Stimulated activated CD8-positive, alpha-beta memory T cell treated with anti-CD3 and anti-CD28 coated beads, Interleukin-7, amount 100 ng/mL, for 24 hours (primary cell): Measurements from ENCODE around the gene TMEM244.
"Not testable (repeated sequence)": the region's sequence is repeated elsewhere in the genome, so short reads cannot be mapped to it uniquely, and the experiment has no call there.

Source experiments
- DNase-seq: peaks from one replicate; pipeline ENCODE4 v3.0.0-alpha.2; 2020; ENCODE audit warnings: low read depth

TMEM244 gene

DNA sequence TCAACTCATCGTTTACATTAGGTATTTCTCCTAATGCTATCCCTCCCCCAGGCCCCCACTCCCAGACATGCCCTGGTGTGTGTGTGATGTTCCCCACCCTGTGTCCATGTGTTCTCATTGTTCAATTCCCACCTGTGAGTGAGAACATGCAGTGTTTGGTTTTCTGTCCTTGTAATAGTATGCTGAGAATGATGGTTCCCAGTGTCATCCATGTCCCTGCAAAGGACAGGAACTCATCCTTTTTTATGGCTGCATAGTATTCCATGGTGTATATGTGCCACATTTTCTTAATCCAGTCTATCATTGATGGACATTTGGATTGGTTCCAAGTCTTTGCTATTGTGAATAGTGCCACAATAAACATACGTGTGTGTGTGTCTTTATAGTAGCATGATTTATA, 54.0 kb downstream of the TMEM244 start:
- not testable (repeated sequence) for DNase-seq

DNA sequence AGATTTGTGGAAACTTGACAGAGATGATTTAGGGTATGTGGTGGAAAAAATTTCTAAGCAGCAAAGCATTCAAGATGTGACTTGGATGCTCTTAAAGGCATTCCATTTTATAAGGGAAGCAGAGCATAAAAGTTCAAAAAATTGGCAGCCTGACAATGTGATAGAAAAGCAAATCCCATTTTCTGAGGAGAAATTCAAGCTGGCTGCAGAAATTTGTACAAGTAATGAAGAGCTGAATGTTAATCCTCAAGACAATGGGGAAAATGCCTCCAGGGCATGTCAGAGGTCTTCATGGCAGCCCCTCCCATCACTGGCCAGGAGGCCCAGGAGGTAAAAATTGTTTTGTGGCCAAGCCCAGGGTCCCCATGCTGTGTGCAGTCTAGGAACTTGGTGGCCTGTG, 58.2 kb downstream of the TMEM244 start:
- DNase-seq = not testable (repeated sequence)

DNA sequence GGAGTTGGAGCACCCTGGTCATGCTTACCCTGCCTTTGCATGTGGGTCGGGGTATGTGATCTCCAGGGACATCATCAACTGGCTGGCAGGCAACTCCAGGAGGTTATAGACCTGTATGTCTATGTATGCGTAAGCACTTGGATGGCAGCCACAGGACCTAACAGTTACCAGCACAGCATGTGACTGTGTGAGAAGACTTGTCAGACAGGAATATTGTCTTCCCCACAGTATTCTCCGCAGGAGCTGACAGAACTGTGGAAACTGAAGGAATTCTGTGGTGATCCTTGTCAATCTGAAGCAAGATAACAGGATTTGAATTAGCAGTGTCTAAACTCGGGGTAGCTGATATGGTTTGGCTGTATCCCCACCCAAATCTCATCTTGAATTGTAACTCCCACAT, 59.2 kb downstream of the TMEM244 start:
- DNase-seq = no peak

DNA sequence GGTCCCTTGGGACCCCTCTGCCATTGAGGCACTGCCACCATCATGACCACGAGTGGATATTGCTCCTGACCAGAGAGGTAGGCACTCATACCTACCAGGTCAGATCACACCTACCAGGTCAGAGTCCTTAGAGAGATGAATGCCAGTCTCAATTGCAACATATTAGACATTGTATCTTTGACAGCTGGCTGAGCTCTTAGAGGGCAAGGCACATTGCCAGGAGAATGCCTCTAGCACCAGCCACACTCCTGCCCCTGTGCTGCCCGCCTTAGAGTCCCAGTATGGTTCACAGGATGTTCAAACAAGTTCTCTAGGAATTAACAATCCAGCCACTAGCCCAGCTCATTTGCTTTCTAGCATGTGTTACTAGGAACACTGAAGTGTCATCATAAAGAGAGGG, 65.9 kb downstream of the TMEM244 start:
- no peak for DNase-seq

DNA sequence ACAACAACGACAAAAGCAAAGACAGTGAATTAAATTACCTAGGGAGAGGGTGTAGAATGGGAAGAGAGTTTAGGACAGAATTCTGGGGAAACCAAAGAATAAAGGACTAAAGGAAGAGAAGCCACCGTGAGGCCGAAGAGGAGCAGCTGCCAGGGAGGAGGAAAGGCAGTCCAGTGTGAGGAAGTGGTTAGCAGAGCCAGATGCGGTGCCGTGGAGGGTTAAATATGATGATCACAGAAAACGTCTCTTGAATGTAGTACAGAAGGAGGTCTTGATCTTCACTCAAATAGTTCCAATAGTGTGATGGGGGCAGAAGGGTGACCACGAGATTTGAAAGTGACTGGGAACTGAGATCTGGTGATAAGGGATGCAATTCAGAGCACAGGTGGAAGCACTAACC, 67.7 kb downstream of the TMEM244 start:
- DNase-seq = no peak

DNA sequence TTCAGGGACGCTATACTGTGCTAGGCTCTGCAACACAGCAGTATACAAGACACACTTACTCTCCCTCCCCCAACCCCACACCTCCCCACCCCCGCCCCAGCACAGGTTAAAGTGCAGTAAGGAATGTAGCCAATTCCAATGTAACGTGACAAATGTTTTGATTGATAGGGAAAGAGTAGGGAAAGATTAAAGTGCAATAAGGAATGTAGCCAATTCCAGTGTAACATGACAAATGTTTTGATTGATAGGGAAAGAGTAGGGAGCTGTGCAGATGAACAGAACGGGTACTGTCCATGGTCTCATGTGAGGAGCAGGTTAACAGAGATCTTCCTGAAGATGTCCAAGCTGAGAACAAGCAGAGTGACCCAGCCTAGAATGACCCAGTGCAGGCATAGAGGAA, 69.1 kb downstream of the TMEM244 start:
- no peak for DNase-seq

DNA sequence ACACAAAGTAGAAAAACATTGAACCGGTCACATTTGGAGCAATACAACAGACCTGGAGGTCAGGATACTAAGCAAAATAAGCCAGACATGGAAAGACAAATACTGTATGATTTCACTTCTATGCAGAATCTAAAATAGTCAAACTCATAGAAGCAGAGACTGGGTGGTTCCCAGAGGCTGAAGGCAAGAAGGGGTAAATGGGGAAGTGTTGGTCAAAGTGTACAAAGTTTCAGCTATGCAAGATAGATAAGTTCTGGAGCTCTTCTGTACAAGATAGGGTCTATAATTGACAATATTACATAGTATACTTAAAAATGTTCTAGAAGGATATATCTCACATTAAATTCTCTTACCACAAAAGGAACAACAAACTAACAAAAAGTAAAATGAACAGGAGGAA, 70.3 kb downstream of the TMEM244 start:
- DNase-seq = no peak

DNA sequence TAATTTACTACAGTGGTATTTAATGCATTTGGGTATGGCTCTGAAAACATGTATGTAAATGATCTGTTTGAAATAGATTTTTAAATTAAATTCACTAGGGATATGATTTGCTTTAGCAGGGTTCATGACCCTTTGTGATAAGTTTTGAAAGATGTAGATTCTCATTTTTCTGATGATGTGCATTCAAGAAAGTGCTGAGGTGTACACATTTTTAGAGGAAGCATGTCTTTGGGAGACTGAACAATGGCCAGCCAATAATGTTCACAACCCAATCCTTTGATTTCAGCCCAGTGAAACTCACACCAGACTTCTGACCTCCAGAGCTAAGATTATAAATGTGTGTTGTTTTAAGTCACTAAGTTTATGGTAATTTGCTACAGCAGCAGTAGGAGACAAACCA, 71.1 kb downstream of the TMEM244 start:
- no peak for DNase-seq

DNA sequence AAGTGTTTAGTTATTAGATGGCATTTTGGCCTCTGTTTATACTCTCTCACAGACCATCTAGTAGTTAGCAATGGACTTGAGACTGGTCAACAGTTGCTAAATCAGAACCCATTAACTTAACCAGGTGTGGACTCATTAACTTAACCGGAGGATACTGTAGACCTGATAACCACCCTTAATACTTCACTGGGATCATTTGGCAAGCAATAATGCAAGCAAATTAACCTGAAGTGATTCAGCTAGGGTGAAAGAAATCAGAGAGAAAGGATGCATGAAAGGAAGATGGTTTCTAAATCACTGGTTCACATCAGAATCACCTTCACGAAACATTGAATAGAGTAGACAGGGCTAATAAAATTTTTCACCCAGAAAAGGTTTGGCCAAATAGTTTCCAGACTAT, 73.3 kb downstream of the TMEM244 start:
- DNase-seq = no peak

DNA sequence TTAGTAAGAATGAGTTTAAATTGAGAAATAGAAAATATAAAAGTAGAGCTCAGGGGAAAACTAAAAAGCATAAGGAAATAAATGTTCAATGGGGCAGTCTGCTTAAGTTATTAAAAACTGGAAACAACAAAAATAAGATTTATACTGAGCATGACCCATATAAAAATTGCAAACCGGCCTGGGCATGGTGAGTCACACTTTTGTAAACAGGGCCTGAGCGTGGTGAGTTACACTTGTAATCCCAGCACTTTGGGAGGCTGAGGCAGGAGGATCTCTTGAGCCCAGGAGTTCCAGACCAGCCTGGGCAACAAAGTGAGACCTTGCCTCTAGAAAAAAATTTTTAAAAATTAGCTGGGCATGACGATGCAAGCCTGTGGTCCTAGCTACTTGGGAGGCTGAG, 74.6 kb downstream of the TMEM244 start:
- no peak for DNase-seq

DNA sequence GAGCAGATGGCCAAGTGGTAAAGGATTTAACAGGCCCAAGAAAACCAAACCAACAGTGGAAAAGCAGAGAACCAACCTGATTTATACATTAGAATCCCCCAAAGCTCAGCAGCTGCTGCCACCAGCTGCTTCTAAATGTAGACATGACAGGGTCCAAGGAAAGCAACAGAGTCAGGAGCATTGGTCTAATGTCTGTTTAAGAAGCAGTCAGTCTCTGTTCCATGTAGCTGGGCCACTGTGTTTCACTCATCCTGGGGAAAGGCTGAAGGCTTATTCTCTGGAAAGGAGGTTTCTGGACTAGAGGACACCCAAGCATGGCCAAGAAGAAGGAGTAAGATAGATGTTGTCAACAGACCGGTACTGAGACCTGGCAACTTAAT, 75.4 kb downstream of the TMEM244 start:
- no peak for DNase-seq

DNA sequence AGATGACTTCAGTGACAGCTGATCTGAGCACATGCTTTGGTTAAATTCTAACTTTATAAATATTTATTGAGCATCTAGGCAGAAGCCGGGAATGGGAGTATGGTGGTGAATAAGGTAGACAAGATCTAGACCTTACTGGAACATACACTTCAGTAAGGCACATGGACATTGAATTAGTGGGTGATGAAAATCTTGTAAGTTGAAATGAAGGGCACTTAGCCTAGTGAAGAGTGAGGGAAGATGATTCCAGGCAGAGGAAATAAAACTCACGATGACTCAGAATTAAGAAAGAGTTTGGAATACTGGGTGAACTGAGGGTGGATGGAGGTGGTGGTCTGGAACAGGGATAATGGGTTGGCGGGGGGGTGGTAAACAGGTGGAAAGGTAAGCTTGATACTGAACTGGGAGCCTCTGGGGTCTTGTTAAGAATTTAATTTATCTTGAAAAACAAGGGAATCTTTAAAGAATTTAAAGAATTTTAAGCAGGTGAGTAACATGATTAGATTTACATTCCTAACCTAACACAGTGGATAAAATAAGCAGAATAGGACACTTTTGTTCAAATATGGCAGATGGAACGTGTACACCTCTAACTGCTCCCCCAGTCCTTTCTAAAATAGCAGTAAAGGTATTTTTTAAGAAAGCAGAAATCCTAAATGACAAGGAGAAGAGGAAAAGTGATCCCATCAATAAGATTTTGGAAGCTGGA, 75.9 kb downstream of the TMEM244 start:
- no peak for DNase-seq
